GM21619 (cell line): ENCODE measurements around the gene ZNF808.
A peak's percentile ranks its signal among the peaks of the same experiment; 100 is the strongest.
"Not testable (repeated sequence)": the region's sequence is repeated elsewhere in the genome, so short reads cannot be mapped to it uniquely, and the experiment has no call there.

ENCODE experiments used
- ATAC-seq: cut with Tn5 transposase; IDR thresholded peaks from one replicate; pipeline ENCODE4 v1.9.1; 2021; ENCODE audit not compliant: unreplicated experiment

The ZNF808 gene

DNA sequence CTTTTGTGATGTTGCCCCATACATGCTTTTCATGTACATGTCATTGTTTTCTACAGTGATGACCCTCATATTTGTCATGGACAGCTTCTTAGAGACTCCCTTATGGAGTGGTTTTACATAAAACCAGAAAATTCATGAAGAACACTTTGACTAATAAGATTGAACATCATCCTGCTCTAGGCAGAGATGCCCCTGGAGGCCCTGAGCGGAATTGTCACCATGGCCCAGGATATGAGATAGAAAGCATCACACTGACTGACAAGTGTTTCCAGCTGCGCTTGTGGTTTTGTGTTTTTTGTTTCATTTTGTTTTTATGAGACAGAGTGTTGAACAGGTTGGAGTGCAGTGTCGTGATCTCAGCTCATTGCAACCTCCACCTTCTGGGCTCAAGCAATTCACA, 64.8 kb downstream of the ZNF808 start:
- no peak for ATAC-seq

DNA sequence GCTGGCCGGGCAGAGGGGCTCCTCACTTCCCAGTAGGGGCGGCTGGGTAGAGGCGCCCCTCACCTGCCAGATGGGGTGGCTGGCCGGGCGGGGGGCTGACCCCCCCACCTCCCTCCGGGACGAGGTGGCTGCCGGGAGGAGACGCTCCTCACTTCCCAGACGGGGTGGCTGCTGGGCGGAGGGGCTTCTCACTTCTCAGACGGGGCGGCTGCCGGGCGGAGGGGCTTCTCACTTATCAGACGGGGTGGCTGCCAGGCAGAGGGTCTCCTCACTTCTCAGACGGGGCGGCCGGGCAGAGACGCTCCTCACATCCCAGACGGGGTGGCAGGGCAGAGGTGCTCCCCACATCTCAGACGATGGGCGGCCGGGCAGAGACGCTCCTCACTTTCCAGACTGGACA, 66.0 kb downstream of the ZNF808 start:
- not testable (repeated sequence) for ATAC-seq

DNA sequence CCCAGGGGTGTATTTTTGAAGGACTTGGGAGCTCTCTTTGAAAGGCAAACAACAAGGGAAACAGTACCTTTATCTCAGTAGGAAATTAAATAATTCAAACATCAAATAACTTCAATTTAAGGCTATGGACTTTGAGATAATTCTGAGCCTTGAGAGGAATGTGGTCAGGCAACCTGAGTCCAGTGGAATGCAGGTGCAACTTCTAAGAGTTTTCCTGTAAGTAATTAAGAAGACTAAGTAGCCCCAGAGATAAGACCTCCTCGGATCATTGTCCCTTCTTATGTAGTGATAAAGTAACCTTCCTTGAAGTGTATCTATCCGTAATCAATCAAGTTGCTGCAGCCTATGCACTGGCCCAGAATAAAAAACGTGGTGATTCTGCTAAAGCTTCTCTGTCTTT, 71.8 kb downstream of the ZNF808 start:
- no peak for ATAC-seq

DNA sequence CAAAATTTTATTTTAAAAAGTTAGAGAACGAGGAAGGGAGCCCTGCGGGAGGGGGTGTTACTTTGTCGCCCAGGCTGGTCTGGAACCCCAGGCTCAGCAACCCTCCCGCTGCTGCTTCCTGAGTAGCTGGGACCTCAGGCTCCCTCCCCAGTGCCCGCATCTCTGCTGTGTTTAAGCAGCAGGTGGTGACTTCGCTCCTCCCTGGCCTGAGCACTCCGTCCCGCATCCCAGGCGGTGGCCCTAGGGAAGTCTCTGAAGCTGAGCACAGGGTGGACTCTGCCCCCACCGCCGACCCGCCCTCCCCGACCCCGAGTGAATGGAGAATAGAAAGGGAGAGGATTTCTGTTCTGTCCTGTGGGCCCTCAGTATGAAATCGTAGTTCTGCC, 73.2 kb downstream of the ZNF808 start:
- ATAC-seq = peak; percentile 17

DNA sequence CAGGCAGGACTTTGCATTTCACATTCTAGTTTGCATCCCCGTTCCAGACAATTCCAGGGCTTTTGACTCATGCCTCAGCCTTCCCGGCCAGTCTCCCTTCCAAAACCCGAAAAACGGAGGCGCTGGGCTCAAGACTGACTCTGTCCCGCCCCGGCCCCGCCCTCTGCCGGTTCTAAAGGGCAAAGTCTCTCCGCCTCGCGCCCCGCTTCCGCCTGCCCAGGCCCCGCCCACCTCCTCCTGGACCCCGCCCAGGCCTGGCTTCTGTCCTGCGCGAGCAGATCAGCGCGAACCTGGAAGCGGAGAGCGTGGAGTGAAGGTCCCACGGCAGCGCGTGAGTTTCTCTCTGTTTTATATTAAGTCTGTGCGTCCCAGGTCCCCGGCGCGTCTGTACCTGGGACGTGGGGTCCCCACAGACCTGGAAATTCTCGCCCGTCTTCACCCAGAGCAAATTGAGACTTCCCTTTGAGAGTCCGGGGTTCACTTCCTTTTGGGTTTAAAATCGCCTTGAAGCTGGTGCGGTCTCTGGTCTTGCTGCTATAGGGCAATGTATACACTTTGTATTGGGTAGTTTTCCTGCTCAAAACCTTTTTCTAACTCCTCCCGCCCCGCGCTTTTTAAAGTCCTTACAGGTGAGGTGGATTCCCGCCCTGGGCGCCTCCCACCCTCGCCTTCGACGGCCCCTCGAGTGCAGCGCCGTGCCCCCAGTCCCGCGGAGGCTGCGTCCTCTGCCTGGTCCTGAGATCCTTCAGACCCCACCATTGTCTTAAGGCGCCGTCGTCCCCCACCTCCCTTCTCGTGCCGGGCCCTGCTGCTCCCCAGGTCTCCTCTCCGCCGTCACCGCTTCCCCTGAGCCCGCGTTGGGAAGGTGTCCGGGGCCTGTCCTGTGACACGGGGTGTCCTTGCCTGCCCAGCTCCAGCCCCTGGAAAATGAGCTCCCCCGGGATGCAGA, 73.8 kb downstream of the ZNF808 start:
- ATAC-seq = peak; percentile 90

DNA sequence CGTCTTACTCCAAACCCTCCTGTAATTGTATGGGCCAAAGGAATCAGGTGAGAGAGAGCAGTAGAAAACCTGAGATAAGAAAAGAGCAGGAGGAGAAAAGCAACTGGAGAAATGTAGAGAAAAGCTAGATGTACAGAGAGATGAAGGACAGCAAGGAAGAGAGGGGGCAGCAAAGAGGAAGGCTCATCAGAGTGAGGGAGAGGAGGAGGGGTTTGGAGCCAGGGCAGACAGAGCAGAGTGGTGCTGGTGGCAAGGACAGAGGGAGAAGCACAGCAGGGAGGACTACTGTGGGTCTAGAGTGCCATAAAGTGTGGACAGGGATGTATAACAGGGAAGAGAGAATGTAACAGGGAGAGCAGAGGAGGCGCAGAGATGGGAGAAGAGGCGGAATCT, 74.5 kb downstream of the ZNF808 start:
- ATAC-seq = not testable (repeated sequence)

DNA sequence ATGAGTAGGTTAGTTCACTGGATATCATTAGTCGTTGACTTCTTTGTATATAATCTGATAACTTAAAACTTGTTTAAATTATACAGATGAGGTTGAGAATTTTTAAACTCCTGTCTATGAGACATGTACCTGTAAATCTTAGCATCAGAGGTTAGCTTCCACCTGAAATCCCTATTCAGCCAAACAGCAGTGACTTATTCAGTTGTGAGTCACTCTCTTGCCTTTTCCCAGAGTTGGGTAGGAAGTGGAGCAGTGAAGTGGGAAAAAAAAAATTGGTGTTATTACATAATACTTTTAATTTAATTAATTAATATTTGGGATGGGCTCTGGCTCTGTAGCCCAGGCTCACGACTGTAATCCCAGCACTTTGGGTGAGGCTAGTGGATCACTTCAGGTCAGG, 75.5 kb downstream of the ZNF808 start:
- no peak for ATAC-seq

DNA sequence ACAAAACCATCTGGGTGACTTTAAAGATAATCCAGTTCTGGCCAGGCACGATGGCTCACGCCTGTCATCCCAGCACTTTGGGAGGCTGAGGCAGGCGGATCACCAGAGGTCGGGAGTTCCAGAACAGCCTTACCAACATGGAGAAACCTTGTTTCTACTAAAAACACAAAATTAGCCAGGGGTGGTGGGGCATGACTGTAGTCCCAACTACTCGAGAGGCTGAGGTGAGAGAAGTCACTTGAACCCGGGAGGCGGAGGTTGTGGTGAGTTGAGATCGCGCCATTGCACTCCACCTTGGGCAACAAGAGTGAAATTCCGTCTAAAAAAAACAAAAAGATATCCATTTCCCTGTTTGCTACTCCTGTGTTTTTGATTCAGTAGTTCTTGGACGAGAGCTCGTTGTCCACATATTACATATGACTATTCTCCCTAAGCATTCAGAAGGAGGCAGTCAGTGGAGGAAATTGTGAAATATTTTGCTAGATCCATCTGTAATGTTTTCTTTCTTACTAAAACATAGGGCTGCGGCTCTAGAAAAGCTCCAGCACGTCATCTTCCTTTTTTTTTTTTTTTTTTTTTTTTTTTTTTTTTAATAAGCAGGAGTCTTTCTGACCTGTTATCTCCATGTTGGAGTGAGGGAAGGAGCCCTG, 76.2 kb downstream of the ZNF808 start:
- no peak for ATAC-seq
